ENCODE data around the gene MRPL28.
A peak's percentile ranks its signal among the peaks of the same experiment; 100 is the strongest.
"Not testable (repeated sequence)": the region's sequence is repeated elsewhere in the genome, so short reads cannot be mapped to it uniquely, and the experiment has no call there.

Gene MRPL28

DNA sequence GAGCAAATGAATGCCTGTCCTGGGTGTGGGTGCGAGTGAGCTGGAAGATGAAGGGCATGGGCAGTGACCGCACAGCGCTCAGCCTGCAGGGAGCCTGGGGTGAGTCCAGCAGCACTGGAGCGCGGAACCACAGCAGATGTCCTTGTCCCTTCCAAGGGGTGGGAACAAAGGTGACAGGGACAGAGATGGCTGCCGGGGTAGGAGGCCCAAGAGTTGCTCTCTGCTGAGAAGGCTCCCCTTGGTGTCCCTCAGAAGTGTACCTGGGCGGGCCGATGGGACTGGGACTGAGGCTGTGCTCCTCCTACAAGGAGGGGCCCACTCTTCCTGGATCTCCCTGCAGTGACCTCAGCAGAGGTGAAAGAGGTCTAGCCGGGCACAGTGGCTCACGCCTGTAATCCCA, 19.0 kb upstream of the MRPL28 start:
- DNase-seq, result no peak

DNA sequence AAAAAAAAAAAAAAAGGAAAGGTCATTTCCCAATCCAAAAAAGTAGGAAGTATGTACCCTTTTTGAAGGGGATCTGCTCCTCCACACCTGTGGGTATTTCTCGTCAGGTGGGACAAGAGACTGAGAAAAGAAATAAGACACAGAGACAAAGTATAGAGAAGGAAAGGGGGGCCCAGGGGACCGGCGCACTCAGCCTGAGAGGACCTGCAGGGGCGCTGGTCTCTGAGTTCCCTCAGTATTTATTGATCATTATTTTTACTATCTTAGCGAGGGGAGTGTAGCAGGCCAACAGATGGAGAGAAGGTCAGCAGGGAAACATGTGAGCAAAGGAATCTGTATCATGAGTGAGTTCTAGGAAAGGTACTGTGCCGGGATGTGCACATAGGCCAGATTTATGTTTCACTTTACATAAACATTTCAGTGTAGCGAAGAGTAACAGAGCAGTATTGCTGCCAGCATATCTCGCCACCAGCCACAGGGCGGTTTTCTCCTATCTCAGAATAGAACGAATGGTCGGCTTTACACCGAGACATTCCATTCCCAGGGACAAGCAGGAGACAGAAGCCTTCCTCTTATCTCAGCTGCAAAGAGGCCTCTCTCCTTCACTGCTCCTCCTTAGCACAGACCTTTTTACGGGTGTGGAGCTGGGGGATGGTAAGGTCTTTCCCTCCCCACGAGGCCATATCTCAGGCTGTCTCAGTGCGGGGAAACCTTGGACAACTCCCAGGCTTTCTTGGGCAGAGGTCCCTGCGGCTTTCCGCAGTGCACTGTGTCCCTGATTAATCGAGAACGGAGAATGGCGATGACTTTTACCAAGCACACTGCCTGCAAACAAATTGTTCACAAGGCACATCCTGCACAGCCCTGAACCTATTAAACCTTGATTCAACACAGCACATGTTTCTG, 17.7 kb upstream of the MRPL28 start:
- not testable (repeated sequence) for DNase-seq

DNA sequence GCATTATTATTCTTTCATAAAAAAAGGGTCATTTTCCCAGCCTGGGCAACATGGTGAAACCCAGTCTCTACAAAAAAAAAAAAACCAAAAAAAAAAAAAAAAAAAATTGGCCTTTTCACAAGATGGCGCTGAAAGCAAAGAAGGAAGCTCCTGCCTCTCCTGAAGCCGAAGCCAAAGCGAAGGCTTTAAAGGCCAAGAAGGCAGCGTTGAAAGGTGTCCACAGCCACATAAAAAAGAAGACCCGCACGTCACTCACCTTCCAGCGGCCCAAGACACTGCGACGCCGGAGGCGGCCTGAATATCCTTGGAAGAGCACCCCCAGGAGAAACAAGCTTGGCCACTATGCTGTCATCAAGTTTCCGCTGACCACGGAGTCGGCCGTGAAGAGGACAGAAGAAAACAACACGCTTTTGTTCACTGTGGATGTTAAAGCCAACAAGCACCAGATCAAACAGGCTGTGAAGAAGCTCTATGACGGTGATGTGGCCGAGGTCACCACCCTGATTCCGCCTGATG, 16.4 kb upstream of the MRPL28 start:
- DNase-seq, result no peak

DNA sequence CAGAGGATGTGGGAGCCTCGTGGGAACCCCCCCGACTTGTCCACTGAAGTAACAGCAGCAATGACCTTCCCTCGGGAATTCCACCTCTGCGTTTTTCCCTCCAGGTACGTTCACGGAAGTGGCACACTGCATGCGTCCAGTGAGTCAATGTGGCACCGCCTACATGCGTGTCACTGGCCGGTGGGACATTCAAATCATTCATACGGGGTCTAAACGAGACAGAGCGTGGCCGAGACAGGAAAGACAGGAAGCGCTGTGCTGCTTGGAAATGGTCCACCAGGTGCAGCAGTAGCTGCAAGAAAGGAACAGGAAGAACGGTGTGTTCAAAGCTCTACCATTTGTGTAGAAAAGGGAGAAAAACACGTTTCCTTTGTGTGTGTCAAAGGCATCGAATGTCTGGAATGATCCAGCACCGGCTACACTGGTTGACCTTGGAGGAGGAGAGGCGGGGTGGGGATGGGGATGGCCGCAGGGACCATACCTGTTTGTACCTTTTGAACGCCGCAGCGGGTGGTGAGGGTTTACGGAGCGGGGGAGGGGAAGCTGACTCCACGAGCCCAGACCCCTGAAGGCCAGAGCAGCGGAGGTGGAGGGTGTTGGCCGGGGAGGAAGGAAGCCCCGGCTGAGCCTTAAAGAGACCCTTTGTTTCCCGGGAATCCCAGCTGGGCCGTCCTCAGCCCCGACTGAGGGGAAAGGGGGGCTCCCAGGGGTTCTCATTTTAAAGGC, 13.2 kb upstream of the MRPL28 start:
- no peak for DNase-seq

DNA sequence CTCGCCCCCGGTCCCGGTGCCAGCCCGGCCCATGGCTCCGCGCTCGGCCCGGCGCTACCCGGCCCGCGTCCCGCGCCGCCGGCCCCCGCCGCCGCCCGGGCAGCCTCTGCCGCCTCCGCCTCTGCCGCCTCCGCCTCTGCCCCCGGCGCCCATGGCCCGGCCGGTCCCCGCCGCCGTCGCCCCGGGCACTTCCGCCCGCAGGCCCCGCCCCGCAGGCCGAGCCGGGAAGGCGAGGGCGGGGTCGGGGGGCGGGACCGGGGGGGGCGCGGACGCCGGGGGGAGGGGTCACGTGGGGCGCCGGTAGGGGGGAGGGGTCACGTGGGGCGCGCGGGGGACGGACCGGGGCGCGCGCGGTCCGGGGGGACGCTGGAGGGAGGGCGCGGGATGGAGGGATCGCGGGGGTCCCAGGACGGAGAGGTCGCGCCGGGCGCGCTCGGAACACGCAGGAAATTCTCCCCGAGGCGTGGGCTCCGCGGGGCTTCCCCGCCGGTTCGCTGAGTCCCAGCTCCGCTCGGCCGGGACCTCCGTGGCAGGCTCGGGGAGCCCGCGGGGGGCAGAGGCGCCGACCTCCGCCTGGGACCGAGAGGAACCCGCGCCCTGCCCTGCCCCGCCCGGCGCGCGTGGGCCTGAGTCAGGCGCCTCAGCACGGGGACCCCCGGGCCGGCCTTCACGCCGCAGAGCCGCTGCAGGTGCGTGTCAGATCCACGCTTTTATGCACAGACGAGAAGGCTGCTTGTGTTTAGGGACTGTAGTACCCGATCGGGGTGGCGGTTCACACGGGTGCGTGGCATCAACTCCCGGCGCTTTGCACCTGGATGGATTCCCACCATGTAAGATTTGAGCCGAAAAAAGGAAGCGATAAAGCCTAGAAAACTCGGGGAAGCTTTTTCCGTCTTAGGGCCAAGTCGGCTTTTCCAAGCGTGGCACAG, 11.7 kb upstream of the MRPL28 start, which contains the start of gene PGAP6:
Gene PGAP6 (minus strand): TSS at position 190 of the 929 bp plus-strand sequence. CDS start 157 bp downstream, at position 33.
- DNase-seq, result peak; percentile 42

DNA sequence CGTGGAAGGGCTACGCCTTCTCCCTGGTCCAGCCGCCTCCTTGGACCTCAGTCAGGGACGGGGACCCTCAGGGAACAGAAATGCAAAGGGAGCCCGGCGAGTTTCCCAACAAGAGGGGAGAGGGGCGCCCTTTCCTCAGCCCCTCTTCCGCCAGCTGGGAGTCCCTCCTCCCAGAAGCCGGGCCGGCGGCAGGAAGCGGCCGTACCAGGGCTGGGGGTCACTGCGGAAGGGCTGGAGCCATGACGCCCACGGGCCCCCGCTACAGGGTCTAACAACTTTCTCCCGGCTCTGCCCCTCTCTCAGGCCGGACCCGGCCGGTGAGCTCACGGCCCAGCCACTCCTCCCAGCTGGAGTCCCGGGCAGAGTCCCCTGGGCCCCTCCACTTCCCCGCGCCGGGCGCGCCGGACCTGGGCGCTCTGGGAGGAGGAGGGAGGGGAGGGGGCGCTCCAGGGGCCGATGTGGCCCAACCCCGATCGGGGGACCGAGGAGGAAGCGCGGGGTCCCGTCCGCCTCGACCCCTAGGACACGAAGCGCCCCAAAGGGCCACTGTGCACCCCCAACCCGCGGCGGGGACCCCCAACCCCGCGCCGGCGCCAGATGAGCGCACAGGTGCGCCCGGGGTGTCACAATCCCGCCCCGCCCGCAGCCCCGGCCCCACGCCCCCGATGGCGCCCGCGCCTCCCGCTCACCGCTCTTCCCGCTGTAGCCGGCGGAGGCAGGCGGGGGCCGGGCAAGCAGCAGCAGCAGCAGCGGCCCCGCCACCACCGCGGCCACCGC, 10.9 kb upstream of the MRPL28 start:
- no peak for DNase-seq

DNA sequence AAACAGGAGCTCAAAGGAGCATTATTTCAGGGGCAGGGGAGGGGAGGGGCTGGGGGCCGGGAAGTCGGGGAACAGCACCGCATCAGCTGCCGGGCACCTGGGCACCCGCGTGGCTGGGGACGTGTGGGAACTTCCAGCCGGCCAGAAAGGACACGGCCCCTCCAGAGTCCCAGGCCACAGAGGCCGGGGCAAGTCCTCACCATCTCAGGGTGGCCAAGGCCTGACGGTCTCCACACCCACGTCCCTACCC, 10.3 kb upstream of the MRPL28 start:
- no peak for DNase-seq

DNA sequence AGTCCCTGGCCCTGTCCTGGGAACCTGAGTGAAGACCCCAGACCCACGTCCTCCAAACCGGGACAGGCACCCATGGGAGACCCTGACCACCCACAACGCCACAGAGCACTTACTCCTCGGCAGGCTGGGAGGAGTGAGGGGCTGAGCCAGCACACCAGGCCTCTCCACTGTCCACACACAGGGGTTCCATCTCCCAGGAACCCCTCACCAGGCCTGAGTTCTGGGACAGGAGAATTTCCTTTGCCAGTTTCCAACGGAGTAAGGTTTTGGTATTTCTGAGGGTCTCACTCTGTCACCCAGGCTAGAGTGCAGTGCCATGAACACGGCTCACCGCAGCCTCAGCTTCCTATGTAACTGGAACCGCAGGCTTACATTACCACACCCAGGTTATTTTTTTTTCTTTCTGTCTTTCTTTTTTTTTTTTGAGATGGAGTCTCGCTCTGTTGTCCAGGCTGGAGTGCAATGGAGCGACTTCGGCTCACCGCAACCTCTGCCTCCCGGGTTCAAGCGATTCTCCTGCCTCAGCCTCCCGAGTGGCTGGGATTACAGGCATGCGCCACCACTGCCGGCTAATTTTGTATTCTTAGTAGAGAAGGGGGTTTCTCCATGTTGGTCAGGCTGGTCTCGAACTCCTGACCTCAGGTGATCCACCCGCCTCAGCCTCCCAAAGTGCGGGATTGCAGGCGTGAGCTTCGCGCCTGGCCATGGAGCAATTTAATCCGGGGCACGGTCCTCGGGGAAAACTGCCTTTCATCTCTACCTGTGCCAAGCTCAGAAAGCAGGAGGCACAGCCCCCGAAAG, 9.8 kb upstream of the MRPL28 start:
- DNase-seq, result no peak

DNA sequence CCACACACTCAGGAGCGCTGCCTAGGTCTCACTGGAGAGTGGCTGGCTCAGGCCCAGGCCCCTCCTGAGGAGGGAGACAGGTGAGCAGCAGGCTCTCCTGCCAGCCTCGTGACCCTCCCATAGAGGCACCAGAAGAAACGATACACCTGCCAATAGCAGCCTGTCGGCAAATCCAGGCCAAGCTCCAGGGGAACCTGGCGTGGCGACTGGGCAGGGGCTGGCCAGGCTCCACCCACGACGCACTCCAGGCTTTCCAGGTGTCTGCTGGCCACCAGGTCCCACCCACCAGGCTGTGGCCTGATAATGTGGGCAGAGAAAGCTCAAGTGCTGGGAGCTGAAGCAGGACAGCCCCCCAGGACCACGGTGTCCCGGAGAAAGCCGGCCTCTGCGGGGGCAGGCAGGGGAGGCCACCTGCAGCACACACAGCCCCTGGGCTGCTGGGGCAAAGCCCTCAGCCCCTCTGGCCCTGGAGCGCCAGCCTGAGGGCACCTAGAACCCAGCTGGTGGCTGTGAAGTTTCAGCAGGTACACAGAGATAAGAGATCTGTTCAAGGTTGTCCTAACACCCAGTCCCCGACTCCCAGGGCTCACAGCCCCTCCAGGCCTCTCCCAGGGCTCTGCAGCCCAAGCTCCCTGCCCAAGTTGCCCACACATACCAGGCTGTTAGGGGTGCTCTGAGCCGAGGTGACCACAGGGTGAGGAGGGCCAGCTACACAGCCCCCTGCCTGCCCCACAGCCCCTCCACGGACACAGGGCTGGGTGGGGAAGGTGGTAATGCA, 9.0 kb upstream of the MRPL28 start:
- DNase-seq, result peak; percentile 81

DNA sequence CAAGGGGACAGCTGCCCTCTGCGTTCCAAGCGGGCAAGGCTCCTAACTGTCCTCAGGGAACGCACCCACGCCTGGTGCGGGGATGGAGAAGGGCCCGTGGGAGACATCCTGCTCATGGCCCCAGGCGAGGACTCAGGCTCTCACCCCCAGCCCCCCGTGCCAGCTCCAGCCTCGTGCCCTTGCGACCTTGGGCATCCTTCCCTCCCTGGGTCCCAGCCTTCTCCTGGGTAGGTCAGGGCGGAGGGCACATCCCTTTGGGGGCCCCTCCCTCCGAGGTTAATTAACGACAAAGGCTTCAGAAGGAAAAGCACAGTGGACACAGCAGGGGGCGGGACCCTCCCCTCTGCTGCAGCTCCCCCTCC, 8.5 kb upstream of the MRPL28 start:
- DNase-seq, result no peak

DNA sequence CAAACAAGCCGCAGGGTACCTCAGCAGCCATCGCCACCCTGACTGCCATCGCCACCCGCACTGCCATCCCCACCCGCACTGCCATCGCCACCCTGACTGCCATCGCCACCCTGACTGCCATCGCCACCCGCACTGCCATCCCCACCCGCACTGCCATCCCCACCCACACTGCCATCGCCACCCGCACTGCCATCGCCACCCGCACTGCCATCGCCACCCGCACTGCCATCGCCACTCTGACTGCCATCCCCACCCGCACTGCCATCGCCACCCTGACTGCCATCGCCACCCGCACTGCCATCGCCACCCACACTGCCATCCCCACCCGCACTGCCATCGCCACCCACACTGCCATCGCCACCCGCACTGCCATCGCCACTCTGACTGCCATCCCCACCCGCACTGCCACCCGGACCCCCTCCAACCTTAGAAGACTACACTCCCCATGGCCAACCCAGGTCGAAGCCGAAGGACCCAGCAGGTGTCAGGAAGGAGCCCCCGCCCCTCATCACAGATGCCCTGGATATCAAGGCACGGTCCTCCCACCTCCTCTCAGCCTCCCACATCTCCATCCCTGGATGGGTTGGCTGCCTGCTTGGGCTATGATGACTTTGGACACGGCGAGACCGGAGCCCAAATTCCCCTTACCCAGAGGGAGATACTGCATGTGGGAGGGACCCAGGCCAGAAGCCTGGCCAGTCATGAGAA, 7.9 kb upstream of the MRPL28 start:
- not testable (repeated sequence) for DNase-seq

DNA sequence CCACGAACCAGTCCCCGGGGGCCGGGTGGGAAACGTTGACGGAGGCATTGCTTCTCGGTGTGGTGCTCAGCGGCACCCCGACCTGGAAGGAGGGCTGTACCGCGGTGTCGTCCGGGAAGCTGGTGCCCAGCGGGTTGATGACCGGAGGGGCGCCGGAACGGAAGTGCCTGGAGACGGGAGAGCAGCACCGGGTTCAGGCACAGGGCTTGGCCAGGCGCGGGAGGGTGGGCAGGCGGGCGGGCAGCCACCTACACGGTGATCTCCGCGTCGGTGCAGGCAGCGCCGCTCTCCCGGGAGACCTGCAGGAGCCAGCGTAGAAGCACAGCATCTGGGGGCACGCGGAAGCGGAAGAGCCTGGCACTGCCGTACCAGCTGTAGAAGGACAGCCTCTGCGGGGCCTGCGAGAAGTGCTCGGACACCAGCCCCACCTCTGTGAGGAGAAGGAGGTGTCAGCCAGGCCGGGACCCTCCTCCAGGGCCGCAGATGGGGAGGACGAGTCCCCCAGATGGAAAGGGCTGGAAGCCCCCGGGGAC, 7.1 kb upstream of the MRPL28 start:
- no peak for DNase-seq

DNA sequence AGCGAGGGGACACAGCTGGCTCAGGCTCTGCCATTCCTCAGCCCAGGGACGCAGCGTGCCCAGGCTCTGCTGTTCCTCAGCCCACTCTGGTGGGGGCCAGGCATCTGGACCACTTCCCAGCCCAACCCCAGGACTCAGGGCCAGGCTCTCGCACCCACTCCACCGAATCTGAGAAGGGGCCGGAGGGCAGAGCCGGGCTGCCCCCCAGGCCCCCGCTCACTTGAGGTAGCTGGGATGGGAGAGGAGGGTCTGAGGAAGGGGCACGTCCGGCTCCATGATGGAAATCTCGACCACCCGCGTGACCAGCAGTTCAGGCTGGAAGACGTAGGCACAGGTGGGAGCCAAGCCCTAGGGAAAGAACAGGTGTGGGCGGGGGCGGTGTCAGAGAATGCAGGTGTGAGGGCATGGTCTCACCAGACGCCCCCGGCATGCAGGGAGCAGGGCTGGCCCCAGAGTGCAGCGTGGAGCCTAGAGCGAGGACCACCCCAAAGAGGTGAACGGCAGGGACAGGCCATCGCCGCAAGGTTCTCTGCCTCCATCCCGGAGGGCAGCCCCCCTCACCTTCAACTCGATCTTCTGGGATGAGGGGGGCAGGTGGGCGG, 6.6 kb upstream of the MRPL28 start:
- no peak for DNase-seq

DNA sequence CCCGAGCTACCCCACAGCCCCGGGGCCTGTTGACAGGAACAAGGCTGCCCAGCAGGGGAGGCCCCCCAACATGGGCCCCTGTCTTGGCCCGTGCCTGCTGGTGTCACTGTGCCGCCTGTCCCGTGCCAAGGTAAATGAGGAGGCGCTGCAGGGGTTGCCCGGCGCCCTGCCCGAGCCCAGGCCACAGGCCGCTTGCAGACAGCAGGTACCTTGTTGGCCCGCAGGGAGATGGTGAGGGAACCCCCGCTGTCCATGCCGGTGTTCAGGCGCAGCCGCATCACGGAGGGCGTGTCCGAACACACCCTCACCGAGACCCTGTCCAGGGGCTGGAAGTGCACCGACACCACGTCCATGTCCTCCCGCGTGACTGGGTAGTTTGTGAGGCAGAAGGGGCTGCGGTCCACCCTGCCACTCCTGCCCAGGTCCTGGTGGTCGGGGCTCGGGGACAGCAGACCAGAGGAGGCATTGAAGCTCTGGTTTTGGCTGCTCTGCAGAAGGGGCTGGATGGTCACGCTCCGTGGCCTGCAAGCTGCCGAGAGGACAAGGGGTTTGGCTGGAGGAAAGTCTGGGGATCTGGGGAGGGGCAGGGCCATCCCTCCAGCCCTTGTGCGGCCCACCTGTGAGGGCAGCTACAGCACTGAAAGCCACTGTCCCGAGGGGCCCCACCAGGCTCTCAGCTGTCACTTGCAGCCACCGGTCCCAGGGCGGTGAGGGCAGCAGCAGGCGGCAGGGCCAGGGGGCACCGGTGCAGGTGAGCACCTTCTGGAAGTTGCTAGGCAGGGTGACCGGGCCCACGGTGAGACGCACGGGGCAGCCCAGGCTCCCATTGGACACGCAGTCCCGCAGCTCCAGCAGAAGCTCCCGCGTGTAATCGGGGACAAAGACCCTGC, 5.8 kb upstream of the MRPL28 start:
- DNase-seq, result no peak

DNA sequence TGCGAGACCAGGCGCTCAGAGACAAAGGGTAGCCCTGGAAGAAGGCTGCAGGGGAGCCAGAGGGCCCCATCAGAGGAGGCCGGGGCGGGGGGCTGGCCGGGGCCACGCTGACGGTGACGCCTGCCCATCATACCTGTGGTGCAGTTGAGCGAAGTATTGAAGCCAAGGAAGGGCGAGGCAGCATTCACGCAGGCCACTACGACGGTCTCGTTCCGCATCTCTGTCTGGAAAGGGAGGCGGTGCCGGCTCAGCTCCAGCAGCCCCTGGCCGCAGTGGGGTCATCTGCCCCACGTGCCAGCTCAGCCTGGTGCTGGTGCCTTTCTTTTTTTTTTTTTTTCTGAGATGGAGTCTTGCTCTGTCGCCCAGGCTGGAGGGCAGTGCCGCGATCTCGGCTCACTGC, 4.9 kb upstream of the MRPL28 start:
- DNase-seq, result no peak

DNA sequence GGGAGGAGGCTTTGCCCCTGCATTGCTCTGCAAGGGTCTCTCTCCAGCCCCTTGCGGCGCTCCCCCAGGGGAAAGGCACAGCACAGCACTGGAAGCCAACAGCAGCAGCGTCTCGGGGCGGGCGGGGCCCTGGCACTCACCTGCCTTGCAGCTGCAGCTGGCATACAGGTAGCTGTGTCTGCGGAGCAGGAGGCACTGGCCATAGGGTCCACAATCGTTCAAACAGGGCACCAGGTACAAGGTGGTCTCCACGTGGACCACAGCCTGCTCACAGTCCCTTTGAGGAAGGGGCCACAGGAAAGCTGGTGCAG, 4.2 kb upstream of the MRPL28 start:
- no peak for DNase-seq

DNA sequence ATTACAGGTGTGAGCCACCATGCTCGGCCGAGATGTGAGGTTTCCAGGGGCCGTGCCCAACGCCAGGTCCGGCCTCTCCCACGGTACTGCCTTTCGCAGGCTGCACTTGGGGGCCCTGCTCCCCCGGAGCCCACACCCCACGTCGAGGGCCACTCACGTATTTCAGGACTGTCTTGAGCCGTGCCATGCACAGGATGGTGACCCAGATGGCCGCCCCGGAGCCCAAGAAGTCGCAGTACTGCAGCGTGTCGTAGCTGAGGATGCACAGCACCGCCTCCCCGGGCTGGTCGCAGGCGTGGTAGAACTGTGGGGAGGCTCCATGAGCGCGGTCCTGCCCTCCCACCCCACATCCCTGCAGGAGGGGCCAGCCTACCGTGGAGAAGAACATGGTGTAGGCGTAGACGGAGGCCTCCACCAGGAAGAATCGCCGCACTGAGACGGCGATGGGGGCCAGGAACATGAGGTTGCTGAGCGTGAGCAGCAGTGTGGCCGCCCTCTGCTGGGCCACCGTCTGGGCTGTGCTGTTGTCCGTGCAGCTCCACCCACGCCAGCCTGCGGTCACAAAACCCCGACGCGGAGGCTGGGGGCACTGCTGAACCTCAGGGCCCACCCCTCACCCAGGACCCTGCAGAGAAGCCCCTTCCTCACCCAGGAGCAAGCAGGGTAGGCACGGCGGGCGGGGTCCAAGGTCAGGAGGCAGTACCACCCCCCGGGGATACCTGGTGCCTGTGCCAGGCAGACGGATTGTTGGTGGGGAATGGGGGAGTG, 3.7 kb upstream of the MRPL28 start:
- DNase-seq, result no peak
